ENCODE data around the gene SELE. TPM values are rescaled to one million over a fixed set of nuclear protein-coding genes. Genes with fewer than 3 reads are reported as not detected.

The SELE gene
- total RNA-seq, 1 donor from 2014 or later = not detected

DNA sequence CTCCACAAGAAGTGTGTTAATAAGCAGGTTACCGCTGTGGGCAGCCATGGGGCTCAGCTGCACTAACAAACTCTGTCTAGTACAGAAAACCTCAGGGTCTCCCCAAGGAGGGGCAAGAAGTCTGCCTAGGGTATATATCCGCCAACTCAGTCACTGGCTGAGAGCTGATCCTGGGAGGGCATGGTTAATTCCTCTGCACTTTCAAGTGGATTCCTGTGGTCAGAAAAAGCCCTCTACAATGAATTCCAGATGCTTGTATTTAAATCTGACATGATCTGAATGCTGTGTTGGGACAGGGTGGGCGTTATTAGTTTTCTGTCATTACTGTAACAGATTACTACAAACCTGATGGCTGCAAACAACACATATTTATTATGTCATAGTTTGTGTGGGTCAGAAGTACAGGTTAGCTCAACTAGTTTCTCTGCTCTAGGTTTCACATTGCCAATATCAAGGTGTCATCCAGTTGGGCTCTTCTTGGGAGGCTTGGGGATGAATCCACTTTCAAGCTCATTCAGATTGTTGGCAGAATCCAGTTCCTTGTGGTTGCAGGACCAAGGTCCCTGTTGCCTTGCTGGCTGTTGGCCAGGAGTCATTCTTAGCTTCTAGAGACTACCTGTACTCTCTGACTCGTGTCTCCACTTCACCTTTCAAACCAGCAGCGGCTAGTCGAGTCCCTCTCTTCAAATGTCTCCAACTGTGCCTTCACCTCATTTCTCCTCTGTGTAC is 8.0 kb upstream of the SELE start:
- Mint-ChIP-seq H3K9me3 (ENCODE audit: unreplicated experiment) (no peaks in the 10 kb centered on the region), H3K4me3 (ENCODE audit: unreplicated experiment) (no peak overlapping the region), H3K4me1 (ENCODE audit: low read depth, unreplicated experiment) (no peaks in the 10 kb centered on the region), H3K27ac (ENCODE audit: unreplicated experiment) (no peak overlapping the region), H3K36me3 (ENCODE audit: unreplicated experiment) (no peaks in the 10 kb centered on the region), H3K27me3 (ENCODE audit: unreplicated experiment) (no peaks in the 10 kb centered on the region)
- DNase-seq = no peak
- no peak for TF ChIP-seq CTCF (IDR thresholded peaks at IDR 0.05; ENCODE audit: partially characterized antibody, unreplicated experiment)

DNA sequence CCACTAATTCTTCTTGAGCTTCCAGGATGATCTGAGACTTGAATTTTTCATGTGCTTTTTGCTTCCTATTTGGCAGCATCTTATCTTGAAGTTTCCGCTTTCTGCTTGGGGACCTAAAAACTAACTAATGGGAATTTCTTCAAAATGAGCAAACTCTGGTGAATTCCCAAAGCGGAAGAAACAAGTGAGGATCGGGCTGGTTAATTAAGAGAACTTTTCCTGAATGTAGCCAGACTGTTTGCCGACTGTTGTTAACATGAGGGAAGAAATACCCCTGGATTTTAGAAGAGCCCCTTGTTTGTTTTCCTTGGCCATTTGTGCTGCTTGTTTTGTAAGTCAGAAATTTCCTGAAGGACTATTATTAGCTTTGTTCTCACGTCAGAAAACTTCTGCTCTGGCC is 6.1 kb upstream of the SELE start:
- Mint-ChIP-seq H3K27ac (ENCODE audit: unreplicated experiment) (no peak overlapping the region), H3K36me3 (ENCODE audit: unreplicated experiment) (no peaks in the 10 kb centered on the region), H3K9me3 (ENCODE audit: unreplicated experiment) (no peaks in the 10 kb centered on the region), H3K27me3 (ENCODE audit: unreplicated experiment) (no peaks in the 10 kb centered on the region), H3K4me3 (ENCODE audit: unreplicated experiment) (no peak overlapping the region), H3K4me1 (ENCODE audit: low read depth, unreplicated experiment) (no peaks in the 10 kb centered on the region)
- TF ChIP-seq CTCF (IDR thresholded peaks at IDR 0.05; ENCODE audit: partially characterized antibody, unreplicated experiment) = no peak
- DNase-seq = no peak

DNA sequence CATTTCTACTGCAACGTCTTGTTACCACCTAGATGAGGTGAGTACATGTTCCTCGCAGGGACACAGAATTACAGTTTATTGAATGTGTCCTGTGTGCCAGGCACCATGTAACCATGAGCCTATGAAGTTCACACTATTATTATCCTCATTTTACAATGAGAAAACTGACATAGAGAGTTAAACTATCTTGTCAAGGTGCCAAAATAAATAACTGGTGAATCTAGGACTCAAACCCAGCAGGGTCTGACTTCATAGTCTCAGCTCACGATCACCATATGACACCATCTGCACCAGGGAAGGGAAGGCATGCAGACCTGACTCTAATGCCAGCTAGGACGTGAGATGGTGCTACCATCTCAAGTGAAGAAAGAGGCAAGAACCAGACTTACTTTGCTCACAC is 2.4 kb downstream of the SELE start:
- Mint-ChIP-seq H3K4me1 (ENCODE audit: low read depth, unreplicated experiment) (no peaks in the 10 kb centered on the region), H3K36me3 (ENCODE audit: unreplicated experiment) (no peaks in the 10 kb centered on the region), H3K27ac (ENCODE audit: unreplicated experiment) (no peak overlapping the region), H3K4me3 (ENCODE audit: unreplicated experiment) (no peak overlapping the region), H3K9me3 (ENCODE audit: unreplicated experiment) (no peaks in the 10 kb centered on the region), H3K27me3 (ENCODE audit: unreplicated experiment) (no peaks in the 10 kb centered on the region)
- TF ChIP-seq CTCF (IDR thresholded peaks at IDR 0.05; ENCODE audit: partially characterized antibody, unreplicated experiment) = no peak
- DNase-seq = no peak

DNA sequence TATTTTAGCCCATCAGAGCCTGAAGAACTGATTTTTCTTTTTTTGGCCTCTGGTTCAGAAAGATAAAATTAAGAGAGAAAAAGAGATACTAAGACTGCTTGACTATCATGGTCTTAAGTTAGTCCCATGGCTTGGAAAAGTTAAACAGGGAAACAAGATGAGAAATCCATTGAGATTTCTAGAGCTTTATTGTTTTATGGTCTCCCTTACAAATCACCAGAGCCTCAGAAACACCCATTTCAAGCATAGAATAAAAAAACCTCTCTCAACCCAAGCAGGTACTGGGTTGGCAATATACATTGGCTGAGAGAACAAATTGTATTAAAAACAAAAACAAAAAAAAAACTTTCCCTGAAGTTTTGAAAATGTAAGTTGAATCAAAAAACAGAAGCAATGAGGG is 3.9 kb downstream of the SELE start:
- Mint-ChIP-seq H3K4me1 (ENCODE audit: low read depth, unreplicated experiment) (no peaks in the 10 kb centered on the region), H3K9me3 (ENCODE audit: unreplicated experiment) (no peaks in the 10 kb centered on the region), H3K36me3 (ENCODE audit: unreplicated experiment) (no peaks in the 10 kb centered on the region), H3K27me3 (ENCODE audit: unreplicated experiment) (no peaks in the 10 kb centered on the region), H3K27ac (ENCODE audit: unreplicated experiment) (no peak overlapping the region), H3K4me3 (ENCODE audit: unreplicated experiment) (no peak overlapping the region)
- TF ChIP-seq CTCF (IDR thresholded peaks at IDR 0.05; ENCODE audit: partially characterized antibody, unreplicated experiment) = no peak
- no peak for DNase-seq

- DNase-seq = no peak
- H3K4me3 Mint-ChIP-seq (ENCODE audit: unreplicated experiment) = no peak overlapping the region
- no peaks in the 10 kb centered on the region for H3K36me3 Mint-ChIP-seq (ENCODE audit: unreplicated experiment)
- H3K4me1 Mint-ChIP-seq (ENCODE audit: low read depth, unreplicated experiment) = no peaks in the 10 kb centered on the region
- TF ChIP-seq CTCF (IDR thresholded peaks at IDR 0.05; ENCODE audit: partially characterized antibody, unreplicated experiment) = no peak
- no peak overlapping the region for H3K27ac Mint-ChIP-seq (ENCODE audit: unreplicated experiment)
- no peaks in the 10 kb centered on the region for H3K9me3 Mint-ChIP-seq (ENCODE audit: unreplicated experiment)
- H3K27me3 Mint-ChIP-seq (ENCODE audit: unreplicated experiment) = no peaks in the 10 kb centered on the region
Observed at GRCh38 chr1:169727307-169727706, 6.6 kb downstream of the SELE start.

Measured in glutamatergic neuron (in vitro differentiated cells).